Liver (tissue), 9 donors: ENCODE results near the gene ARRDC1. TPM values are rescaled to one million over a fixed set of nuclear protein-coding genes. Genes with fewer than 3 reads are reported as not detected.

Experiments
- DNase-seq: peaks from one replicate; pipeline ENCODE4 v3.0.0-alpha.2; 2017; ENCODE audit warnings: low spot score
- H3K27ac ChIP-seq, 2 donors: one replicate each; pipeline ENCODE4 v1.7.0; 2013; ENCODE audit warnings: inconsistent platforms in 2 of 2, low read length in 2 of 2, control low read depth in 1 of 2, low read depth in 1 of 2, mild to moderate bottlenecking in 1 of 2
- H3K27me3 ChIP-seq, 4 donors: one replicate each; pipeline versions ENCODE4 v1.6.1 to v1.7.0; 2013; ENCODE audit warnings: low read length in 3 of 4, inconsistent platforms in 1 of 4, mild to moderate bottlenecking in 1 of 4, moderate library complexity in 1 of 4; ENCODE audit not compliant: control insufficient read depth in 4 of 4, insufficient read depth in 4 of 4
- H3K36me3 ChIP-seq, 4 donors: one replicate each; pipeline versions ENCODE4 v1.6.1 to v1.7.0; 2013; ENCODE audit warnings: low read length in 3 of 4, mild to moderate bottlenecking in 3 of 4, low read depth in 1 of 4, moderate library complexity in 1 of 4; ENCODE audit not compliant: control insufficient read depth in 4 of 4, insufficient read depth in 3 of 4
- H3K4me1 ChIP-seq, 4 donors: one replicate each; pipeline versions ENCODE4 v1.6.1 to v1.7.0; 2013; ENCODE audit warnings: low read length in 3 of 4, mild to moderate bottlenecking in 3 of 4, moderate library complexity in 1 of 4; ENCODE audit not compliant: control insufficient read depth in 4 of 4, insufficient read depth in 4 of 4
- H3K4me3 ChIP-seq, 3 donors: one replicate each; pipeline versions ENCODE4 v1.6.1 to v1.7.0; 2013; ENCODE audit warnings: low read length in 3 of 3, control low read depth in 1 of 3, low read depth in 1 of 3, mild to moderate bottlenecking in 1 of 3
- H3K9ac ChIP-seq, 2 donors: one replicate each; pipeline ENCODE4 v1.7.0; 2013; ENCODE audit warnings: low read length in 2 of 2, mild to moderate bottlenecking in 2 of 2, moderate library complexity in 2 of 2, control low read depth in 1 of 2, low read depth in 1 of 2
- H3K9me3 ChIP-seq, 4 donors: one replicate each; pipeline versions ENCODE4 v1.6.1 to v1.7.0; 2013; ENCODE audit warnings: low read length in 3 of 4; ENCODE audit not compliant: control insufficient read depth in 4 of 4
- CTCF ChIP-seq: fragments of 150-350 bp; IDR thresholded peaks from 2 replicates; pipeline ENCODE4 v1.5.1; 2017; ENCODE audit warnings: improper control_type of control experiment, low read depth, low read length; ENCODE audit not compliant: missing input control
- EGR1 ChIP-seq, 2 donors: IDR thresholded peaks; 2 replicates each; pipeline ENCODE4 v1.6.1; 2016 to 2018; ENCODE audit warnings: antibody characterized with exemption in 2 of 2, low read depth in 2 of 2
- FOXA1 ChIP-seq: IDR thresholded peaks from 2 replicates; pipeline ENCODE4 v1.6.1; 2016; ENCODE audit warnings: antibody characterized with exemption
- FOXA2 ChIP-seq: IDR thresholded peaks from 2 replicates; pipeline ENCODE4 v1.6.1; 2016; ENCODE audit warnings: antibody characterized with exemption
- GABPA ChIP-seq, 2 donors: IDR thresholded peaks in 1 of 2; conservative IDR thresholded peaks in 1 of 2; 2 replicates each; pipeline ENCODE4 v1.6.1; 2016; ENCODE audit warnings: antibody characterized with exemption in 2 of 2, mild to moderate bottlenecking in 1 of 2, moderate library complexity in 1 of 2
- HNF4A ChIP-seq, 2 donors: conservative IDR thresholded peaks; 2 replicates each; pipeline ENCODE4 v1.6.1; 2016; ENCODE audit warnings: antibody characterized with exemption in 2 of 2, mild to moderate bottlenecking in 2 of 2
- HNF4G ChIP-seq: IDR thresholded peaks from 2 replicates; pipeline ENCODE4 v1.6.1; 2016; ENCODE audit warnings: antibody characterized with exemption
- JUND ChIP-seq, 2 donors: IDR thresholded peaks; 2 replicates each; pipeline ENCODE4 v1.6.1; 2016; ENCODE audit warnings: antibody characterized with exemption in 2 of 2
- MAX ChIP-seq: IDR thresholded peaks from 2 replicates; pipeline ENCODE4 v1.6.1; 2016; ENCODE audit warnings: antibody characterized with exemption
- NR2F2 ChIP-seq: IDR thresholded peaks from 2 replicates; pipeline ENCODE4 v1.6.1; 2016; ENCODE audit warnings: antibody characterized with exemption
- RAD21 ChIP-seq, 2 donors: IDR thresholded peaks; 2 replicates each; pipeline ENCODE4 v1.6.1; 2016; ENCODE audit warnings: antibody characterized with exemption in 2 of 2, mild to moderate bottlenecking in 2 of 2
- RXRA ChIP-seq, 2 donors: IDR thresholded peaks; 2 replicates each; pipeline ENCODE4 v1.6.1; 2017 to 2018; ENCODE audit warnings: antibody characterized with exemption in 2 of 2, mild to moderate bottlenecking in 1 of 2
- SP1 ChIP-seq: IDR thresholded peaks from 2 replicates; pipeline ENCODE4 v1.6.1; 2018; ENCODE audit warnings: antibody characterized with exemption, mild to moderate bottlenecking
- TAF1 ChIP-seq: conservative IDR thresholded peaks from 2 replicates; pipeline ENCODE4 v1.6.1; 2016; ENCODE audit warnings: antibody characterized with exemption, mild to moderate bottlenecking
- YY1 ChIP-seq: IDR thresholded peaks from 2 replicates; pipeline ENCODE4 v1.6.1; 2016; ENCODE audit warnings: antibody characterized with exemption, mild to moderate bottlenecking
- ZBTB33 ChIP-seq: IDR thresholded peaks from 2 replicates; pipeline ENCODE4 v1.6.1; 2016; ENCODE audit warnings: antibody characterized with exemption
- WGBS: extraction: QIAGEN DNeasy Blood & Tissue Kit; methylation state at CpG from one replicate; pipeline ENCODE4 v1.1.7; 2013; 5-methylcytosine and 5-hydroxymethylcytosine counted together
- polyA plus RNA-seq, 2 donors: library from polyadenylated mRNA; stranded (reverse) in 1 of 2; unstranded in 1 of 2; fragments of 200-250 nt in 1 of 2; fragments of >200 nt in 1 of 2; fragmentation: Nextera tagmentation in 1 of 2; extraction: Ambion mirVana in 1 of 2; gene quantifications; one replicate each; pipeline versions ENCODE4 v1.2.1 to v1.2.3, GENCODE V29; 2013 to 2015
- total RNA-seq, 2 donors: library from RNA; depleted of rRNA; stranded (reverse); fragments of >200 nt; gene quantifications; one replicate each; pipeline ENCODE4 v1.2.3, GENCODE V29; 2014
- TF ChIP-seq, protein P1 (sequence below): IDR thresholded peaks from 2 replicates; pipeline ENCODE4 v1.6.1; 2016; ENCODE audit warnings: antibody characterized with exemption
- TF ChIP-seq, protein P2 (sequence below): IDR thresholded peaks from 2 replicates; pipeline ENCODE4 v1.6.1; 2016; ENCODE audit warnings: antibody characterized with exemption, mild to moderate bottlenecking
- donor health status: healthy.
- donor health status: healthy.
- donor health status: healthy.
- donor health status: healthy.
- donor health status: healthy.

ARRDC1 gene
- total and polyA plus RNA-seq, 4 donors = 9.8 to 31.6 (median 23.4) TPM

DNA sequence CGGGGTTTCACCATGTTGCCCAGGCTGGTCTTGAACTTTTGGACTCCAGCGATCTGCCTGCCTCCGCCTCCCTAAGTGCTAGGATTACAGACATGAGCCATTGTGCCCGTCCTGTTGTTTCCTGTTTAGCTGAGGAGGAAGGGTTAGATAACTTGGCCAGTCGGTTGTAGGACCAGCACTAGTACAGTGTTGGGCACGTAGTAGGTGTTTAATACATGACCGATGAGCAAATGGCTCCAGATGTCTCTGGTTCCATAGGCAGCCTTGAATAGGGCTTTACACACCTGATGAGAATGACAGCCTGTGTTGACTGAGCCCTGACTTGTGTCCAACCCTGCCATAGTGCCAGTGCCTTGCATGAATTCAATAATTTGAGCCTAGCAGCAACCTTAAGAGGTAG, 15.1 kb downstream of the ARRDC1 start:
- Histone ChIP-seq H3K36me3 (peaks cover 0 to 6% (median 3%) of the 10 kb centered on the region in 4 donors), H3K27ac (no peak overlapping the region), H3K9ac (no peak overlapping the region), H3K27me3 (no peaks in the 10 kb centered on the region), H3K4me1 (peaks cover 8 to 38% (median 32%) of the 10 kb centered on the region in 4 donors), H3K4me3 (no peak overlapping the region), H3K9me3 (no peaks in the 10 kb centered on the region)
- TF ChIP-seq TAF1 (no peak), GABPA (IDR thresholded peaks at IDR 0.05 in 1 of 2, conservative IDR thresholded peaks at IDR 0.05 in 1 of 2) (no peak), EGR1 (IDR thresholded peaks at IDR 0.05; ENCODE audit: low read depth in 2 of 2) (no peak), NR2F2 (no peak), CTCF (no peak), ZBTB33 (no peak), FOXA1 (no peak), JUND (IDR thresholded peaks at IDR 0.05) (no peak), MAX (no peak), HNF4A (conservative IDR thresholded peaks at IDR 0.05) (no peak), FOXA2 (no peak), RXRA (IDR thresholded peaks at IDR 0.05) (no peak), YY1 (no peak), RAD21 (IDR thresholded peaks at IDR 0.05) (no peak), HNF4G (no peak), SP1 (no peak)
- TF ChIP-seq, protein P1, sequence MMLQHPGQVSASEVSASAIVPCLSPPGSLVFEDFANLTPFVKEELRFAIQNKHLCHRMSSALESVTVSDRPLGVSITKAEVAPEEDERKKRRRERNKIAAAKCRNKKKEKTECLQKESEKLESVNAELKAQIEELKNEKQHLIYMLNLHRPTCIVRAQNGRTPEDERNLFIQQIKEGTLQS = no peak
- TF ChIP-seq, protein P2, sequence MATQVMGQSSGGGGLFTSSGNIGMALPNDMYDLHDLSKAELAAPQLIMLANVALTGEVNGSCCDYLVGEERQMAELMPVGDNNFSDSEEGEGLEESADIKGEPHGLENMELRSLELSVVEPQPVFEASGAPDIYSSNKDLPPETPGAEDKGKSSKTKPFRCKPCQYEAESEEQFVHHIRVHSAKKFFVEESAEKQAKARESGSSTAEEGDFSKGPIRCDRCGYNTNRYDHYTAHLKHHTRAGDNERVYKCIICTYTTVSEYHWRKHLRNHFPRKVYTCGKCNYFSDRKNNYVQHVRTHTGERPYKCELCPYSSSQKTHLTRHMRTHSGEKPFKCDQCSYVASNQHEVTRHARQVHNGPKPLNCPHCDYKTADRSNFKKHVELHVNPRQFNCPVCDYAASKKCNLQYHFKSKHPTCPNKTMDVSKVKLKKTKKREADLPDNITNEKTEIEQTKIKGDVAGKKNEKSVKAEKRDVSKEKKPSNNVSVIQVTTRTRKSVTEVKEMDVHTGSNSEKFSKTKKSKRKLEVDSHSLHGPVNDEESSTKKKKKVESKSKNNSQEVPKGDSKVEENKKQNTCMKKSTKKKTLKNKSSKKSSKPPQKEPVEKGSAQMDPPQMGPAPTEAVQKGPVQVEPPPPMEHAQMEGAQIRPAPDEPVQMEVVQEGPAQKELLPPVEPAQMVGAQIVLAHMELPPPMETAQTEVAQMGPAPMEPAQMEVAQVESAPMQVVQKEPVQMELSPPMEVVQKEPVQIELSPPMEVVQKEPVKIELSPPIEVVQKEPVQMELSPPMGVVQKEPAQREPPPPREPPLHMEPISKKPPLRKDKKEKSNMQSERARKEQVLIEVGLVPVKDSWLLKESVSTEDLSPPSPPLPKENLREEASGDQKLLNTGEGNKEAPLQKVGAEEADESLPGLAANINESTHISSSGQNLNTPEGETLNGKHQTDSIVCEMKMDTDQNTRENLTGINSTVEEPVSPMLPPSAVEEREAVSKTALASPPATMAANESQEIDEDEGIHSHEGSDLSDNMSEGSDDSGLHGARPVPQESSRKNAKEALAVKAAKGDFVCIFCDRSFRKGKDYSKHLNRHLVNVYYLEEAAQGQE = no peak
- WGBS = 76% methylated on average over 7 of the region's 7 CpGs
- DNase-seq = no peak
